Mesenchymal stem cell (in vitro differentiated cells and primary cell): Measurements from ENCODE around the gene PPP2R5B.

Experiments used
- DNase-seq: peaks from one replicate; pipeline ENCODE4 v3.0.0-alpha.2; 2013
- H2AFZ ChIP-seq: one replicate; pipeline ENCODE4 v1.6.1; 2013; ENCODE audit warnings: low read depth, mild to moderate bottlenecking, control low read depth, inconsistent platforms, low read length, moderate library complexity
- H2AK5ac ChIP-seq: 2 replicates; pipeline ENCODE4 v1.6.1; 2013; ENCODE audit warnings: low read length, moderate library complexity, mild to moderate bottlenecking, inconsistent platforms; ENCODE audit not compliant: severe bottlenecking
- H2BK120ac ChIP-seq: one replicate; pipeline ENCODE4 v1.6.1; 2013; ENCODE audit warnings: low read depth, mild to moderate bottlenecking, inconsistent platforms, low read length, moderate library complexity
- H2BK12ac ChIP-seq, 2 experiments: one replicate each; pipeline ENCODE4 v1.6.1; 2013; ENCODE audit warnings: inconsistent platforms in 2 of 2, low read length in 2 of 2, mild to moderate bottlenecking in 2 of 2, moderate library complexity in 2 of 2, control low read depth in 1 of 2
- H2BK15ac ChIP-seq: one replicate; pipeline ENCODE4 v1.6.1; 2013; ENCODE audit warnings: mild to moderate bottlenecking, low read depth, inconsistent platforms; ENCODE audit not compliant: poor library complexity, severe bottlenecking
- H2BK5ac ChIP-seq: 2 replicates; pipeline ENCODE4 v1.6.1; 2013; ENCODE audit warnings: low read depth, mild to moderate bottlenecking, low read length, control low read depth, inconsistent platforms; ENCODE audit not compliant: poor library complexity, severe bottlenecking
- H3K14ac ChIP-seq, 2 experiments: one replicate each; pipeline ENCODE4 v1.6.1; 2013; ENCODE audit warnings: inconsistent platforms in 2 of 2, low read length in 2 of 2, control low read depth in 1 of 2, mild to moderate bottlenecking in 1 of 2, moderate library complexity in 1 of 2
- H3K18ac ChIP-seq, 2 experiments: one replicate each; pipeline ENCODE4 v1.6.1; 2013; ENCODE audit warnings: inconsistent platforms in 2 of 2, low read length in 2 of 2, control low read depth in 1 of 2, low read depth in 1 of 2, mild to moderate bottlenecking in 1 of 2
- H3K23ac ChIP-seq, 2 experiments: one replicate each; pipeline ENCODE4 v1.6.1; 2013; ENCODE audit warnings: inconsistent platforms in 2 of 2, low read length in 2 of 2, mild to moderate bottlenecking in 2 of 2, moderate library complexity in 2 of 2, control low read depth in 1 of 2
- H3K27ac ChIP-seq: 2 replicates; pipeline ENCODE4 v1.5.1; 2013; ENCODE audit warnings: mild to moderate bottlenecking, moderate library complexity, low read length, control low read depth, inconsistent platforms; ENCODE audit not compliant: poor library complexity, severe bottlenecking
- H3K27me3 ChIP-seq, 2 experiments: 2 replicates each; pipeline versions ENCODE4 v1.6.1 to v1.7.0; 2013; ENCODE audit warnings: low read length in 2 of 2, mild to moderate bottlenecking in 2 of 2, moderate library complexity in 2 of 2, control low read depth in 1 of 2, inconsistent platforms in 1 of 2; ENCODE audit not compliant: control insufficient read depth in 1 of 2, insufficient read depth in 1 of 2
- H3K36me3 ChIP-seq, 2 experiments: 2 replicates each; pipeline versions ENCODE4 v1.6.1 to v1.7.0; 2013; ENCODE audit warnings: low read length in 2 of 2, control low read depth in 1 of 2, inconsistent platforms in 1 of 2, low read depth in 1 of 2, mild to moderate bottlenecking in 1 of 2; ENCODE audit not compliant: insufficient read depth in 2 of 2, control insufficient read depth in 1 of 2
- H3K4ac ChIP-seq, 2 experiments: one replicate each; pipeline ENCODE4 v1.6.1; 2013; ENCODE audit warnings: inconsistent platforms in 2 of 2, low read length in 2 of 2, mild to moderate bottlenecking in 2 of 2, moderate library complexity in 2 of 2, control low read depth in 1 of 2, low read depth in 1 of 2
- H3K4me1 ChIP-seq: 2 replicates; pipeline ENCODE4 v1.6.1; 2013; ENCODE audit warnings: low read depth, low read length, control low read depth; ENCODE audit not compliant: control insufficient read depth, insufficient read depth
- H3K4me2 ChIP-seq: 2 replicates; pipeline ENCODE4 v1.6.1; 2013; ENCODE audit warnings: low read length, mild to moderate bottlenecking, inconsistent platforms; ENCODE audit not compliant: poor library complexity, severe bottlenecking
- H3K4me3 ChIP-seq, 2 experiments: 2 replicates each; pipeline versions ENCODE4 v1.5.1 to v1.7.0; 2013; ENCODE audit warnings: low read length in 2 of 2, mild to moderate bottlenecking in 2 of 2, control low read depth in 1 of 2, low read depth in 1 of 2; ENCODE audit not compliant: insufficient read depth in 1 of 2
- H3K79me1 ChIP-seq: replicated peaks from 2 replicates; pipeline ENCODE4 v1.6.1; 2013; ENCODE audit warnings: mild to moderate bottlenecking, control low read depth, low read length, inconsistent platforms; ENCODE audit not compliant: poor library complexity, severe bottlenecking
- H3K9ac ChIP-seq: 2 replicates; pipeline ENCODE4 v1.7.0; 2013; ENCODE audit warnings: mild to moderate bottlenecking, low read length, moderate library complexity
- H3K9me3 ChIP-seq: 2 replicates; pipeline ENCODE4 v1.7.0; 2013; ENCODE audit warnings: mild to moderate bottlenecking, low read length; ENCODE audit not compliant: control insufficient read depth
- H4K8ac ChIP-seq: one replicate; pipeline ENCODE4 v1.6.1; 2013; ENCODE audit warnings: inconsistent platforms, mild to moderate bottlenecking, low read length, moderate library complexity
- H4K91ac ChIP-seq: one replicate; pipeline ENCODE4 v1.6.1; 2013; ENCODE audit warnings: mild to moderate bottlenecking, low read length, inconsistent platforms
- WGBS: methylation state at CpG from one replicate; pipeline ENCODE4 v1.1.7; 2013; ENCODE audit warnings: mixed read lengths; 5-methylcytosine and 5-hydroxymethylcytosine counted together

Gene PPP2R5B

DNA sequence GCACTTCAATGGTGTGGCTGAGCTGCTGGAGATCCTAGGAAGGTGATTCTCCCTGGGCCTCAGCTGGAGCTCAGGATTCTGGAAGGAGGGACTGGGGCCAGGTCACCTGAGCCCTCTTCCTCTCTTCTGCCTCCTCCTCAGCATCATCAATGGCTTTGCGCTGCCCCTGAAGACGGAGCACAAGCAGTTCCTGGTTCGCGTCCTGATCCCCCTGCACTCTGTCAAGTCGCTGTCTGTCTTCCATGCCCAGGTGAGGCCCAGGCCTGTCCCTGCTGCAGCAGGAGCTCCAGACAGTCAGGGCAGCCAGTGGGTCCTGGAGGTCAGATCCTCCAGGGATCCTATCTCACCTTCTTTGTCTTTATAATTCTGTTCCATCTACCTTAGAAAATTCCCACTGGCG is 5.9 kb downstream of the PPP2R5B start:
- Histone ChIP-seq H4K91ac (no peak overlapping the region), H3K9me3 (no peaks in the 10 kb centered on the region), H2AK5ac (no peak overlapping the region), H3K4me3 (no peak overlapping the region), H3K4me1 (peaks cover 14% of the 10 kb centered on the region), H3K14ac (no peak overlapping the region), H3K27me3 (no peaks in the 10 kb centered on the region), H3K4ac (no peak overlapping the region), H2BK12ac (no peak overlapping the region), H2BK5ac (no peak overlapping the region), H4K8ac (no peak overlapping the region), H2BK15ac (no peak overlapping the region), H3K23ac (no peak overlapping the region), H2BK120ac (no peak overlapping the region), H3K18ac (no peak overlapping the region), H2AFZ (no peak overlapping the region), H3K9ac (no peak overlapping the region), H3K27ac (no peak overlapping the region), H3K79me1 (peaks cover 10% of the 10 kb centered on the region), H3K36me3 (peaks cover 75 to 80% of the 10 kb centered on the region in 2 experiments), H3K4me2 (no peak overlapping the region)
- 96% methylated on average over 6 of the region's 6 CpGs for WGBS
- no peak for DNase-seq

DNA sequence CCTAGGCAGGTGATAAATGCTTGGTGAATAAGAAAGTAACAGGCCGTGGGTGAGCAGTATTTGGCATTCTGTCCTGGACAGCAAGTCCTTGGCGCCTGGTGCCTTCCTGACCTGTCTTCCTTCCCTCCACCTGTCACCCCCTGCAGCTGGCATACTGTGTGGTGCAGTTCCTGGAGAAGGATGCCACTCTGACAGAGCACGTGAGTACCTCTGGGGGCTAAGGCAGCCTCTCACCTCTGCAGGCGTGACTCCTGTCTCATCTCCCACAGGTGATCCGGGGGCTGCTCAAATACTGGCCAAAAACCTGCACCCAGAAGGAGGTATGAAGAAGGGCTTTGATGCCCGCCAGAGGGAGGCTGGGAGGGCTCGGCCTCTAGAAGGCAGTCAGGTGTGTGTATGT is 6.8 kb downstream of the PPP2R5B start:
- WGBS, result over 99% methylated on average over 6 of the region's 7 CpGs
- Histone ChIP-seq H2AFZ (no peak overlapping the region), H4K8ac (no peak overlapping the region), H3K23ac (no peak overlapping the region), H2BK120ac (no peak overlapping the region), H3K14ac (no peak overlapping the region), H3K27me3 (no peaks in the 10 kb centered on the region), H3K4me1 (peaks cover 13% of the 10 kb centered on the region), H3K79me1 (peaks cover 4% of the 10 kb centered on the region), H3K18ac (no peak overlapping the region), H2AK5ac (no peak overlapping the region), H2BK12ac (no peak overlapping the region), H3K4me3 (no peak overlapping the region), H3K36me3 (peaks cover 77 to 80% of the 10 kb centered on the region in 2 experiments), H3K27ac (no peak overlapping the region), H3K4me2 (no peak overlapping the region), H4K91ac (no peak overlapping the region), H3K4ac (no peak overlapping the region), H2BK15ac (no peak overlapping the region), H3K9ac (no peak overlapping the region), H2BK5ac (no peak overlapping the region), H3K9me3 (no peaks in the 10 kb centered on the region)
- no peak for DNase-seq

DNA sequence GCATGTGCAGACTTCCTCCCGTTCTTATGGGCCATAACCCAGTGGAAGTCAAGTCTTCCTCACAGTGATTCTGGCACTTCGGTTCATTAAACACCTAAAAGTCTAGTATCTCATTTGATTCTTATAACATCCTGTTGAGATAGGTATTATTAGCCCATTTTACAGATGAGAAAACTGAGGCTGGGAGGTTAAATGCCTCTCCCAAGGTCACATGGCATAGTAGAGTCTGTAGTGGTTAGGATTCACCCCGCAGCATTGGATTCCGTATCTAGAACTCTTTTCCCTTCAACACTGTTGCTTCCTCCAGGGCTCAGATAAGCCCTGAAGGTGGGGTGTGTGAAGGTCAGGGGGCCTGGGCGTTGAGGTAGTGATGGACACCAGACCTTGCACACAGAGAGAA is 7.8 kb downstream of the PPP2R5B start:
- Histone ChIP-seq H2BK15ac (no peak overlapping the region), H2AFZ (no peak overlapping the region), H3K9ac (no peak overlapping the region), H3K27me3 (peaks cover 0 to 3% of the 10 kb centered on the region in 2 experiments), H2AK5ac (no peak overlapping the region), H3K36me3 (peaks cover 69 to 73% of the 10 kb centered on the region in 2 experiments), H4K8ac (no peak overlapping the region), H3K14ac (no peak overlapping the region), H3K4ac (no peak overlapping the region), H3K4me3 (no peak overlapping the region), H2BK120ac (no peak overlapping the region), H3K23ac (no peak overlapping the region), H3K18ac (no peak overlapping the region), H3K4me2 (no peak overlapping the region), H4K91ac (no peak overlapping the region), H3K9me3 (no peaks in the 10 kb centered on the region), H3K27ac (no peak overlapping the region), H3K4me1 (peaks cover 10% of the 10 kb centered on the region), H2BK5ac (no peak overlapping the region), H2BK12ac (no peak overlapping the region), H3K79me1 (no peaks in the 10 kb centered on the region)
- 83% methylated on average over 1 of the region's 5 CpGs for WGBS
- DNase-seq, result no peak

DNA sequence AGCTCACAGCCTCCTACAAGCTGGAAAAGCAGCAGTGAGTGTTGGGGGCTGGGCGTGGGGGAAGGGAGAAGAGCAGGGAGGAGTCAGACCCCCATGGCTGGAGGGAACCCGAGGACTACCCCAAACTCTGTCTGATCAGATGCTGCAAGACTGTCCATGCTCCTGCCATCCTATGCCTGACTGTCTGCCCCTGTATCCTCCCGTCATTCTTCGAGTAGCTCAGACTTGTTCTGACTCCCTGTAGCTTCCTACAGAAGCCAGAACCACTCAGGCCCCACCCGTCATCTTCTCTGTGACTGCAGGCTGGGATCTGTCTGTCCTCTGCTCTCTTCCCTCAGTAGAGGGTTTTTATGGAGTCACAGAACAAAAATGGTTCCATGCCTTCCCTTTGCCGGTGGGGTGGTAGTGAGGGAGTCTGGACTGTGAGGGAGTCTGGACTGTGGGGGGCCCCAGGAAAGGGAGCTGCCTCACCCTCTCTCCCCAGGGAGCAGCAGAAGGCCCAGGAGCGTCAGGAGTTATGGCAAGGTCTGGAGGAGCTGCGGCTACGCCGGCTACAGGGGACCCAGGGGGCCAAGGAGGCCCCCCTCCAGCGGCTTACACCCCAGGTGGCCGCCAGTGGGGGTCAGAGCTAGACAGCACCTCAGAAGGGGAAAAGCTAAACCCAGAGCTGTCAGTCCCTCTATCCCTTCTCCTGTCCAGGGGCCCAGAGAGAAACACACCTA is 8.9 kb downstream of the PPP2R5B start:
- Histone ChIP-seq H3K27me3 (peaks cover 0 to 11% of the 10 kb centered on the region in 2 experiments), H3K14ac (no peak overlapping the region), H2BK12ac (no peak overlapping the region), H3K23ac (no peak overlapping the region), H2BK15ac (no peak overlapping the region), H3K4me2 (no peak overlapping the region), H2BK5ac (no peak overlapping the region), H4K91ac (no peak overlapping the region), H2AK5ac (no peak overlapping the region), H3K4me1 (peaks cover 10% of the 10 kb centered on the region), H3K4me3 (no peak overlapping the region), H3K27ac (no peak overlapping the region), H3K18ac (no peak overlapping the region), H3K79me1 (no peaks in the 10 kb centered on the region), H3K4ac (no peak overlapping the region), H4K8ac (no peak overlapping the region), H3K9me3 (no peaks in the 10 kb centered on the region), H2BK120ac (no peak overlapping the region), H3K9ac (no peak overlapping the region), H3K36me3 (peaks cover 60 to 63% of the 10 kb centered on the region in 2 experiments), H2AFZ (no peak overlapping the region)
- WGBS, result 94% methylated on average over 12 of the region's 12 CpGs
- DNase-seq, result no peak
